Neuronal stem cell (in vitro differentiated cells): ENCODE data around the gene PSMB2.

Experiments
- DNase-seq: peaks from one replicate; pipeline ENCODE4 v3.0.0-alpha.2; 2013; ENCODE audit warnings: low spot score
- H2AFZ ChIP-seq: one replicate; pipeline ENCODE4 v1.6.1; 2013; ENCODE audit warnings: mild to moderate bottlenecking, low read length, inconsistent platforms
- H2AK5ac ChIP-seq: 2 replicates; pipeline ENCODE4 v1.6.1; 2013; ENCODE audit warnings: low read depth, mild to moderate bottlenecking, inconsistent platforms, low read length, moderate library complexity, mixed read lengths
- H2BK120ac ChIP-seq: 2 replicates; pipeline ENCODE4 v1.6.1; 2013; ENCODE audit warnings: low read depth, mild to moderate bottlenecking, inconsistent platforms, low read length, moderate library complexity, mixed read lengths
- H2BK12ac ChIP-seq: one replicate; pipeline ENCODE4 v1.6.1; 2013; ENCODE audit warnings: low read length, inconsistent platforms
- H2BK15ac ChIP-seq: 2 replicates; pipeline ENCODE4 v1.6.1; 2013; ENCODE audit warnings: mild to moderate bottlenecking, low read length, inconsistent platforms, mixed read lengths
- H2BK5ac ChIP-seq: one replicate; pipeline ENCODE4 v1.6.1; 2013; ENCODE audit warnings: inconsistent platforms, mild to moderate bottlenecking, low read length, moderate library complexity
- H3K14ac ChIP-seq: one replicate; pipeline ENCODE4 v1.6.1; 2013; ENCODE audit warnings: low read length, inconsistent platforms
- H3K18ac ChIP-seq: 2 replicates; pipeline ENCODE4 v1.6.1; 2013; ENCODE audit warnings: low read length, inconsistent platforms
- H3K23ac ChIP-seq: 2 replicates; pipeline ENCODE4 v1.6.1; 2013; ENCODE audit warnings: low read depth, mild to moderate bottlenecking, mixed read lengths, low read length, inconsistent platforms; ENCODE audit not compliant: poor library complexity
- H3K27ac ChIP-seq: replicated peaks from 3 replicates; pipeline ENCODE4 v1.5.1; 2013; ENCODE audit warnings: low read length, inconsistent platforms
- H3K27me3 ChIP-seq, 3 experiments: 2 replicates each; pipeline ENCODE4 v1.6.1; 2013; ENCODE audit warnings: low read length in 3 of 3, mild to moderate bottlenecking in 2 of 3, inconsistent platforms in 1 of 3, low read depth in 1 of 3, mixed read lengths in 1 of 3, moderate library complexity in 1 of 3; ENCODE audit not compliant: control insufficient read depth in 3 of 3, insufficient read depth in 3 of 3
- H3K36me3 ChIP-seq, 2 donors: replicated peaks in 1 of 2; 2 replicates each; pipeline ENCODE4 v1.6.1; 2013; ENCODE audit warnings: low read length in 2 of 2; ENCODE audit not compliant: control insufficient read depth in 2 of 2, insufficient read depth in 2 of 2
- H3K4ac ChIP-seq: 2 replicates; pipeline ENCODE4 v1.6.1; 2013; ENCODE audit warnings: inconsistent platforms, mild to moderate bottlenecking, low read length, moderate library complexity
- H3K4me1 ChIP-seq, 2 donors: 1 replicate in 1 of 2; 2 replicates in 1 of 2; pipeline ENCODE4 v1.6.1; 2013; ENCODE audit warnings: low read length in 2 of 2, low read depth in 1 of 2; ENCODE audit not compliant: control insufficient read depth in 2 of 2, insufficient read depth in 1 of 2
- H3K4me2 ChIP-seq: one replicate; pipeline ENCODE4 v1.6.1; 2013; ENCODE audit warnings: mild to moderate bottlenecking, low read length, inconsistent platforms; ENCODE audit not compliant: insufficient read depth, poor library complexity, severe bottlenecking
- H3K4me3 ChIP-seq, 2 donors: 2 replicates each; pipeline ENCODE4 v1.5.1; 2013; ENCODE audit warnings: low read length in 2 of 2, mild to moderate bottlenecking in 2 of 2, inconsistent platforms in 1 of 2, moderate library complexity in 1 of 2
- H3K79me1 ChIP-seq: one replicate; pipeline ENCODE4 v1.6.1; 2013; ENCODE audit warnings: low read depth, mild to moderate bottlenecking, inconsistent platforms, low read length, moderate library complexity
- H3K9ac ChIP-seq: one replicate; pipeline ENCODE4 v1.6.1; 2013; ENCODE audit warnings: mild to moderate bottlenecking, low read depth, low read length, inconsistent platforms; ENCODE audit not compliant: poor library complexity
- H3K9me3 ChIP-seq, 2 donors: replicated peaks in 1 of 2; 2 replicates each; pipeline versions ENCODE3 to v1.6.1; 2013; ENCODE audit warnings: low read length in 2 of 2, mild to moderate bottlenecking in 2 of 2, inconsistent platforms in 1 of 2, low read depth in 1 of 2, mixed read lengths in 1 of 2, moderate library complexity in 1 of 2; ENCODE audit not compliant: control insufficient read depth in 2 of 2, insufficient read depth in 1 of 2
- H4K8ac ChIP-seq: one replicate; pipeline ENCODE4 v1.6.1; 2013; ENCODE audit warnings: low read depth, mild to moderate bottlenecking, inconsistent platforms, low read length, moderate library complexity
- H4K91ac ChIP-seq: one replicate; pipeline ENCODE4 v1.6.1; 2013; ENCODE audit warnings: low read length, low read depth, mild to moderate bottlenecking, inconsistent platforms; ENCODE audit not compliant: poor library complexity
- WGBS, 2 donors: extraction: QIAGEN DNeasy Blood & Tissue Kit; methylation state at CpG; one replicate each; pipeline ENCODE4 v1.1.7; 2013; ENCODE audit warnings: missing lambda C conversion rate in 2 of 2, mixed read lengths in 1 of 2; ENCODE audit not compliant: insufficient read length in 2 of 2, insufficient replicate concordance in 1 of 2; ENCODE audit errors: extremely low coverage in 2 of 2; 5-methylcytosine and 5-hydroxymethylcytosine counted together

PSMB2 gene

GRCh38 chr1:35640380-35641232 lies 720 bp downstream of the PSMB2 start:
- no peak for DNase-seq
- no peak overlapping the region for H3K18ac ChIP-seq
- peak overlapping the region; percentile 96 for H3K23ac ChIP-seq
- no peak overlapping the region for H2BK15ac ChIP-seq
- H3K4me1 ChIP-seq: peaks cover 0 to 4% of the 10 kb centered on the region in 2 donors
- no peak overlapping the region for H4K8ac ChIP-seq
- peaks cover 0 to 8% of the 10 kb centered on the region in 2 donors for H3K9me3 ChIP-seq
- peak overlapping the region; percentile 62 for H3K4me2 ChIP-seq
- H2BK5ac ChIP-seq: peak overlapping the region; percentile 61
- H3K79me1 ChIP-seq: no peaks in the 10 kb centered on the region
- H3K4ac ChIP-seq: no peak overlapping the region
- H3K4me3 ChIP-seq: peak overlapping the region; percentile 88 to 99
- no peak overlapping the region for H3K14ac ChIP-seq
- peak overlapping the region; percentile 88 for H2AFZ ChIP-seq
- no peak overlapping the region for H3K27ac ChIP-seq
- WGBS, 2 donors: no CpG with 5 or more reads among the region's 29 CpGs
- peak overlapping the region; percentile 93 for H3K9ac ChIP-seq
- peak overlapping the region; percentile 20 for H2AK5ac ChIP-seq
- peaks cover 0 to 10% (median 0%) of the 10 kb centered on the region in 3 experiments for H3K27me3 ChIP-seq
- H3K36me3 ChIP-seq: peaks cover 0 to 36% of the 10 kb centered on the region in 2 donors
- H4K91ac ChIP-seq: no peak overlapping the region
- H2BK120ac ChIP-seq: no peak overlapping the region
- H2BK12ac ChIP-seq: no peak overlapping the region

GRCh38 chr1:35637401-35637809 lies 3.9 kb downstream of the PSMB2 start:
- Histone ChIP-seq H3K14ac (no peak overlapping the region), H4K91ac (no peak overlapping the region), H3K4me3 (no peak overlapping the region), H2BK120ac (no peak overlapping the region), H3K23ac (no peak overlapping the region), H2AFZ (no peak overlapping the region), H3K9me3 (peaks cover 0 to 8% of the 10 kb centered on the region in 2 donors), H3K18ac (no peak overlapping the region), H2BK5ac (no peak overlapping the region), H2AK5ac (no peak overlapping the region), H3K36me3 (peaks cover 5 to 65% of the 10 kb centered on the region in 2 donors), H3K4me2 (no peak overlapping the region), H2BK15ac (no peak overlapping the region), H3K79me1 (no peaks in the 10 kb centered on the region), H3K4me1 (peaks cover 0 to 4% of the 10 kb centered on the region in 2 donors), H3K27ac (no peak overlapping the region), H3K9ac (no peak overlapping the region), H4K8ac (no peak overlapping the region), H2BK12ac (no peak overlapping the region), H3K27me3 (no peaks in the 10 kb centered on the region), H3K4ac (no peak overlapping the region)
- no peak for DNase-seq
- no CpG with 5 or more reads among the region's 1 CpG for WGBS, 2 donors

GRCh38 chr1:35633547-35633946 lies 7.8 kb downstream of the PSMB2 start:
- Histone ChIP-seq H3K23ac (no peak overlapping the region), H3K4me3 (no peak overlapping the region), H3K18ac (no peak overlapping the region), H2BK120ac (no peak overlapping the region), H3K14ac (no peak overlapping the region), H2BK5ac (no peak overlapping the region), H3K27me3 (no peaks in the 10 kb centered on the region), H3K9me3 (no peaks in the 10 kb centered on the region), H2BK12ac (no peak overlapping the region), H4K8ac (no peak overlapping the region), H4K91ac (no peak overlapping the region), H3K79me1 (no peaks in the 10 kb centered on the region), H3K4ac (no peak overlapping the region), H2AK5ac (no peak overlapping the region), H2AFZ (no peak overlapping the region), H3K4me1 (no peaks in the 10 kb centered on the region), H3K27ac (no peak overlapping the region), H2BK15ac (no peak overlapping the region), H3K4me2 (no peak overlapping the region), H3K36me3 (peaks cover 21 to 93% of the 10 kb centered on the region in 2 donors), H3K9ac (no peak overlapping the region)
- no peak for DNase-seq

GRCh38 chr1:35631396-35631795 lies 9.9 kb downstream of the PSMB2 start:
- DNase-seq: no peak
- WGBS, 2 donors: no CpG with 5 or more reads among the region's 3 CpGs

More at GRCh38 chr1:35631396-35631795, 9.9 kb downstream of the PSMB2 start:
- Histone ChIP-seq H3K79me1 (no peaks in the 10 kb centered on the region), H3K9me3 (no peaks in the 10 kb centered on the region), H3K4me3 (no peak overlapping the region), H4K91ac (no peak overlapping the region), H2AFZ (no peak overlapping the region), H2BK15ac (no peak overlapping the region), H2BK12ac (no peak overlapping the region), H2BK5ac (no peak overlapping the region), H3K27me3 (no peaks in the 10 kb centered on the region), H3K4ac (no peak overlapping the region), H3K14ac (no peak overlapping the region), H2AK5ac (no peak overlapping the region), H3K4me1 (no peaks in the 10 kb centered on the region), H4K8ac (no peak overlapping the region), H3K4me2 (no peak overlapping the region), H3K18ac (no peak overlapping the region), H3K9ac (no peak overlapping the region), H3K27ac (no peak overlapping the region), H3K36me3 (peaks cover 21 to 96% of the 10 kb centered on the region in 2 donors), H2BK120ac (no peak overlapping the region), H3K23ac (no peak overlapping the region)
